Trophoblast cell (in vitro differentiated cells and primary cell): Measurements from ENCODE around the gene NCOA5.

Experiments used
- DNase-seq, 2 donors: peaks; one replicate each; pipeline ENCODE4 v3.0.0-alpha.2; 2016
- H2AFZ ChIP-seq: 2 replicates; pipeline ENCODE4 v1.6.1; 2013; ENCODE audit warnings: low read length, moderate library complexity, mild to moderate bottlenecking; ENCODE audit not compliant: insufficient read depth, poor library complexity
- H2AK5ac ChIP-seq: 2 replicates; pipeline ENCODE4 v1.6.1; 2013; ENCODE audit warnings: mild to moderate bottlenecking, low read length
- H2BK120ac ChIP-seq: 2 replicates; pipeline ENCODE4 v1.6.1; 2013; ENCODE audit warnings: low read length, mild to moderate bottlenecking, moderate library complexity; ENCODE audit not compliant: insufficient read depth, poor library complexity
- H2BK12ac ChIP-seq: 2 replicates; pipeline ENCODE4 v1.6.1; 2013; ENCODE audit warnings: mild to moderate bottlenecking, low read length, moderate library complexity
- H2BK5ac ChIP-seq: 2 replicates; pipeline ENCODE4 v1.6.1; 2013; ENCODE audit warnings: low read length, low read depth, moderate library complexity, mild to moderate bottlenecking; ENCODE audit not compliant: poor library complexity
- H3K14ac ChIP-seq: 2 replicates; pipeline ENCODE4 v1.6.1; 2013; ENCODE audit warnings: mild to moderate bottlenecking, low read length
- H3K18ac ChIP-seq: 2 replicates; pipeline ENCODE4 v1.6.1; 2013; ENCODE audit warnings: mild to moderate bottlenecking, low read length
- H3K23ac ChIP-seq: 2 replicates; pipeline ENCODE4 v1.6.1; 2013; ENCODE audit warnings: low read length
- H3K27ac ChIP-seq: 2 replicates; pipeline ENCODE4 v1.5.1; 2013; ENCODE audit warnings: low read depth, mild to moderate bottlenecking, inconsistent platforms, low read length, moderate library complexity
- H3K27me3 ChIP-seq: 2 replicates; pipeline ENCODE4 v1.6.1; 2013; ENCODE audit warnings: inconsistent platforms, mild to moderate bottlenecking, low read length, moderate library complexity; ENCODE audit not compliant: insufficient read depth
- H3K36me3 ChIP-seq, 2 experiments: 1 replicate in 1 of 2; 2 replicates in 1 of 2; pipeline ENCODE4 v1.6.1; 2013; ENCODE audit warnings: low read length in 2 of 2, mild to moderate bottlenecking in 2 of 2, moderate library complexity in 1 of 2; ENCODE audit not compliant: insufficient read depth in 2 of 2, control insufficient read depth in 1 of 2
- H3K4ac ChIP-seq: 2 replicates; pipeline ENCODE4 v1.6.1; 2013; ENCODE audit warnings: low read depth, mild to moderate bottlenecking, low read length, moderate library complexity
- H3K4me1 ChIP-seq, 2 experiments: 1 replicate in 1 of 2; 2 replicates in 1 of 2; pipeline ENCODE4 v1.6.1; 2013; ENCODE audit warnings: low read length in 2 of 2, mild to moderate bottlenecking in 2 of 2, moderate library complexity in 1 of 2; ENCODE audit not compliant: insufficient read depth in 2 of 2, control insufficient read depth in 1 of 2
- H3K4me2 ChIP-seq: 2 replicates; pipeline ENCODE4 v1.6.1; 2013; ENCODE audit warnings: inconsistent platforms, mild to moderate bottlenecking, low read length, moderate library complexity
- H3K4me3 ChIP-seq: 2 replicates; pipeline ENCODE4 v1.5.1; 2013; ENCODE audit warnings: mild to moderate bottlenecking, low read depth, low read length, inconsistent platforms
- H3K79me1 ChIP-seq: one replicate; pipeline ENCODE4 v1.6.1; 2013; ENCODE audit warnings: low read length
- H3K79me2 ChIP-seq: 2 replicates; pipeline ENCODE4 v1.6.1; 2013; ENCODE audit warnings: low read length, mild to moderate bottlenecking; ENCODE audit not compliant: control insufficient read depth, insufficient read depth, poor library complexity
- H3K9ac ChIP-seq: 2 replicates; pipeline ENCODE4 v1.6.1; 2013; ENCODE audit warnings: mild to moderate bottlenecking, low read length
- H3K9me3 ChIP-seq: 2 replicates; pipeline ENCODE4 v1.6.1; 2013; ENCODE audit warnings: low read depth, mild to moderate bottlenecking, control low read depth, inconsistent platforms, low read length; ENCODE audit not compliant: insufficient read depth
- H4K12ac ChIP-seq: 2 replicates; pipeline ENCODE4 v1.6.1; 2013; ENCODE audit warnings: low read depth, mild to moderate bottlenecking, low read length, moderate library complexity
- H4K8ac ChIP-seq: 2 replicates; pipeline ENCODE4 v1.6.1; 2013; ENCODE audit warnings: low read depth, mild to moderate bottlenecking, low read length, moderate library complexity
- H4K91ac ChIP-seq: one replicate; pipeline ENCODE4 v1.6.1; 2013; ENCODE audit warnings: low read depth, mild to moderate bottlenecking, low read length, moderate library complexity
- WGBS: extraction: QIAGEN DNeasy Blood & Tissue Kit; methylation state at CpG from one replicate; pipeline ENCODE4 v1.1.7; 2013; ENCODE audit warnings: missing lambda C conversion rate; ENCODE audit not compliant: insufficient read length, insufficient coverage; ENCODE audit errors: extremely low coverage; 5-methylcytosine and 5-hydroxymethylcytosine counted together

The NCOA5 gene

DNA sequence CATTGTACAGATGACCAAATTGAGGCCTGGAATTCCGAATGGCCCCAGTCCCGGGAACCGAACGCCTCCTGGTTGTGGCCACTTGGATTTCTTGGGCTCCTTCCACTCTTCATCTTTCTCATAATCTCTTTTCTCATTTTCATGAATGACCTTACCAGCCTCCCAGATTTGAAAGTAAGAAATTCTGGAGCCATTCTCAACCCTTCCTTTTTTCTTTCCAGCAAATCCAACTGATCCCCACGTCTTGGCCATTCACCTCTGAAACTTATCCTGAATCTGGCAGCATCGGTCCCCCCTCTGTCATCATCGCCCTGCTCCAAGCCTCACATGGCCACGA lies 66.6 kb downstream of the NCOA5 start:
- Histone ChIP-seq H3K4me2 (no peak overlapping the region), H4K12ac (no peak overlapping the region), H2AFZ (no peak overlapping the region), H2BK5ac (no peak overlapping the region), H3K27ac (no peak overlapping the region), H2AK5ac (no peak overlapping the region), H2BK120ac (no peak overlapping the region), H4K8ac (no peak overlapping the region), H3K4me1 (peaks cover 2 to 6% of the 10 kb centered on the region in 2 experiments), H2BK12ac (no peak overlapping the region), H4K91ac (no peak overlapping the region), H3K14ac (no peak overlapping the region), H3K9ac (no peak overlapping the region), H3K9me3 (no peaks in the 10 kb centered on the region), H3K79me2 (no peaks in the 10 kb centered on the region), H3K4ac (no peak overlapping the region), H3K36me3 (no peaks in the 10 kb centered on the region), H3K18ac (no peak overlapping the region), H3K27me3 (no peaks in the 10 kb centered on the region), H3K23ac (no peak overlapping the region), H3K79me1 (peaks cover 2% of the 10 kb centered on the region), H3K4me3 (no peak overlapping the region)
- no peak for DNase-seq
- WGBS, result no CpG with 5 or more reads among the region's 8 CpGs

DNA sequence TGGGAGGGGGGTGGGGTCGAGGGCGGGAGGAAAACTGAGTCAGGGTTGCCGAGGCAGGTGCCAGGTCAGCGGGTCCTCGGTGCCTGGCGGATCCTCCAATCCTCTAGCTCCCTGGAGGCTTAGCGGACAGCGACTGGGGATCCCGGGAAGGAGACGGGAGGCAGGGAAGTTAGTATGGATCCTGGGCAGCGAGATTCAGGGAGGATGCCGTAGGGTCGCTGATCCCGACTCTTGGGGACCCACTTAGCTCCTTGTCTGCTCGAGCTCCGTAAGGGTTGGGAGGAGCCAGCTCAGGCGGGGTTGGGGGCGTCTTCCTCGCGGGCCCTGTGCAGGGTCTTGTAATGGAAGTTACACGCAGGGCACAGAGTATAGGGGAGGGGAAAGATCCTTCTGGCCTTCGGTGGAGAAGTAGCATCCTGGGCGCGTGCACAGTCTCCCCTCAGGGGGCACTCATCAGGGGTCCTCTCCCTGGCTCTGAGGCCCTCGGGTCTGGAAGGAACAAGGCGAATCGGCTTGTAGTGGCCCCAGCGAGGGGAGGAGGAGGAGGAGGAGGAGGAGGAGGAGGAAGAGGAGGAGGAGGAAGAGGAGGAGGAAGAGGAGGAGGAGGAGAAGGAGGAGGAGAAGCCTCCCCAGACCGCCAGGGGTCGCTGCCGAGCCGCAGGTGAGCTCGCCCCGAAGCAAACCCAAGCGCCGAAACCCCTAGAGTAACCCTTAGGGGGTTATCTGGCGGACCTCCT lies 67.2 kb downstream of the NCOA5 start:
- no peak overlapping the region for H3K4ac ChIP-seq
- H3K14ac ChIP-seq, result no peak overlapping the region
- peaks cover 2% of the 10 kb centered on the region for H3K79me1 ChIP-seq
- peak overlapping the region; percentile 86 for H2AFZ ChIP-seq
- H4K91ac ChIP-seq, result no peak overlapping the region
- H3K9ac ChIP-seq, result no peak overlapping the region
- no peak overlapping the region for H2AK5ac ChIP-seq
- no peak overlapping the region for H3K23ac ChIP-seq
- peak overlapping the region; percentile 65 for H3K4me2 ChIP-seq
- peak overlapping the region; percentile 10 for H3K4me3 ChIP-seq
- no peak overlapping the region for H4K8ac ChIP-seq
- H3K9me3 ChIP-seq, result no peaks in the 10 kb centered on the region
- H2BK12ac ChIP-seq, result no peak overlapping the region
- no peaks in the 10 kb centered on the region for H3K27me3 ChIP-seq
- no peak overlapping the region for H2BK5ac ChIP-seq
- H3K4me1 ChIP-seq, result peaks cover 2 to 6% of the 10 kb centered on the region in 2 experiments
- H4K12ac ChIP-seq, result peak overlapping the region; percentile 12
- no peaks in the 10 kb centered on the region for H3K36me3 ChIP-seq
- H2BK120ac ChIP-seq, result no peak overlapping the region
- DNase-seq, result peak in 1 of 2 donors; percentile 63
- H3K79me2 ChIP-seq, result no peaks in the 10 kb centered on the region
- H3K27ac ChIP-seq, result no peak overlapping the region
- no peak overlapping the region for H3K18ac ChIP-seq
- WGBS, result no CpG with 5 or more reads among the region's 37 CpGs

DNA sequence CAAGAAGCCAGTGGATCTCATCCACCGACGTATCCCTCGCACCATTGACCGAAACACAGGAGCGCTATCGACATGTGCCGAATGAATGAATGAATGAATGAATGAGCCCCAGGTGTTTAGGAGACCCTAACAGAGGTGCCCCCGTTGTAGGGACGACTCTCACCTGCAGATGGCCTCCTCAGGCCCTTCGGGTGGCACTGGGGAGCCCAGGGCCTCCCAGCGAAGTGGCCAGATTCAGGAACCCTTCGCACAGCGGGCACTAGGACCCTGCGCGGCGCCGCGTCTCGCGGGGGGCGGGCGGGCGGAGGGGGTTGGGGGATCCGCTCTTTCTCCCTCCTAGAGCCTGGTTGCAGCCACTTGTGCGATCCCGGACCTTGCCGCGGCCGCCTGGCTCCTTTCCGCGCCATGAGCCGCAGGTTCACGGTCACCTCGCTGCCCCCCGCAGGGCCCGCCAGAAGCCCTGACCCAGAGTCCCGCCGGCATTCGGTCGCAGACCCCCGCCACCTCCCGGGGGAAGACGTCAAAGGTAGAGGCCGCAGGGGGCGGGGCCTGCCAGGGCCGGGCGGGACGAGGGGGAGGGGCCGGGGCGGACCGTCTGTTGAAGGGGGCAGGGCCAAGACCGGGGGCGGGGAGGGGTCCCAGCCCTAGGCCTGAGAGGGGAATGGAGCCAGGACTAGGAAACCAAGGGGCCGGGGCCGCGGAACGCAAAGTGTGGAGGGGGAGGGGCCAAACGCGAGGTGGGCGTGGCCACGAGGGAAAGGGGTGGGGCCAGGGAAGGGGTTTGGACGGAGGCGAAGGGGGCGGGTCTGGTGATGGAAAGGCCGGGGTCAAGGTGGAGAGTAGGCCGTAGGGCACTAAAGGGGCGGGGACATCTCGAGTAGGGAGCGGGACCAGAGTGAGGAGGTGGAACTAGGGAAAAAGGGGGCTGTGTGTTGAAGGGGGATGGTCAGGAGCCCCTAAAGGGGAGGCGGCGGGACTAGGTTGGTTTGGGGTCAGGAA lies 68.1 kb downstream of the NCOA5 start:
- H4K12ac ChIP-seq, result peak overlapping the region; percentile 70
- peaks cover 2 to 6% of the 10 kb centered on the region in 2 experiments for H3K4me1 ChIP-seq
- no peak overlapping the region for H2BK12ac ChIP-seq
- H3K18ac ChIP-seq, result peak overlapping the region; percentile 80
- peak overlapping the region; percentile 85 for H2AFZ ChIP-seq
- peak overlapping the region; percentile 50 for H2BK120ac ChIP-seq
- H2AK5ac ChIP-seq, result no peak overlapping the region
- peak overlapping the region; percentile 81 for H2BK5ac ChIP-seq
- H3K4ac ChIP-seq, result no peak overlapping the region
- no peak overlapping the region for H3K27ac ChIP-seq
- H3K79me1 ChIP-seq, result peaks cover 2% of the 10 kb centered on the region
- peak overlapping the region; percentile 71 for H4K91ac ChIP-seq
- peak overlapping the region; percentile 76 for H3K4me2 ChIP-seq
- WGBS, result no CpG with 5 or more reads among the region's 71 CpGs
- no peaks in the 10 kb centered on the region for H3K27me3 ChIP-seq
- H3K36me3 ChIP-seq, result no peaks in the 10 kb centered on the region
- peak overlapping the region; percentile 88 for H3K4me3 ChIP-seq
- peaks cover 2% of the 10 kb centered on the region for H3K9me3 ChIP-seq
- H3K23ac ChIP-seq, result no peak overlapping the region
- H3K14ac ChIP-seq, result peak overlapping the region; percentile 36
- H3K79me2 ChIP-seq, result no peaks in the 10 kb centered on the region
- peak overlapping the region; percentile 77 for H4K8ac ChIP-seq
- H3K9ac ChIP-seq, result peak overlapping the region; percentile 65
- DNase-seq, result peak in 1 of 2 donors; percentile 33

DNA sequence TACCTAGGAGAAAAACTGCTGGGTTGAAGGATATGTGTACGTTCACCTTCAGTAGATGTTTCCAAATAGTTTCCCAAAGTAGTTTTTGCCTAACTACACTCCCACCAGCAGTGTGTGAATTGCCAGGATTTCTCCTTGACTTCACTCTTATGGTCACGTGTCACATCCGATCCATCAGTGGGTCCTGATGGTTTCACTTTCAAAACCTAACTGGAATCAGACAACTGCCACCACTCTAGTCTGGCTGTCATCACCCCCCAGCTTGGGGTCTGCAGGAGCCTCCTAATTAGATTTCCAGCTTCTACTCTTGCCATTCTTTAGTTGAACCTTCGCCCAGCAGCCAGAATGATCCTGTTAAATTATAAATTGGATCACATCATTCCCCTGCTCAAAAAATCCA lies 69.2 kb downstream of the NCOA5 start:
- H3K9me3 ChIP-seq, result peaks cover 2% of the 10 kb centered on the region
- H2AK5ac ChIP-seq, result no peak overlapping the region
- H3K18ac ChIP-seq, result no peak overlapping the region
- H3K4me3 ChIP-seq, result no peak overlapping the region
- H3K27me3 ChIP-seq, result no peaks in the 10 kb centered on the region
- no peak overlapping the region for H3K14ac ChIP-seq
- H2BK5ac ChIP-seq, result no peak overlapping the region
- peaks cover 2 to 6% of the 10 kb centered on the region in 2 experiments for H3K4me1 ChIP-seq
- no peak overlapping the region for H3K9ac ChIP-seq
- H3K79me2 ChIP-seq, result no peaks in the 10 kb centered on the region
- H2BK12ac ChIP-seq, result no peak overlapping the region
- no peak overlapping the region for H4K12ac ChIP-seq
- no peak overlapping the region for H2AFZ ChIP-seq
- no peak overlapping the region for H4K91ac ChIP-seq
- no peak overlapping the region for H3K23ac ChIP-seq
- no peak overlapping the region for H3K4ac ChIP-seq
- H3K27ac ChIP-seq, result no peak overlapping the region
- no peak for DNase-seq
- H4K8ac ChIP-seq, result no peak overlapping the region
- no CpG with 5 or more reads among the region's 4 CpGs for WGBS
- no peak overlapping the region for H3K4me2 ChIP-seq
- H3K79me1 ChIP-seq, result peaks cover 2% of the 10 kb centered on the region
- peaks cover 0 to 2% of the 10 kb centered on the region in 2 experiments for H3K36me3 ChIP-seq
- H2BK120ac ChIP-seq, result no peak overlapping the region
